Adipocyte (in vitro differentiated cells): ENCODE results near the gene PIH1D1.

Experiments used
- DNase-seq: peaks from one replicate; pipeline ENCODE4 v3.0.0-alpha.2; 2015; ENCODE audit warnings: low read depth
- H3K27me3 ChIP-seq: replicated peaks from 2 replicates; pipeline ENCODE4 v1.7.0; 2013; ENCODE audit warnings: mild to moderate bottlenecking, low read length, moderate library complexity; ENCODE audit not compliant: control insufficient read depth, insufficient read depth
- H3K36me3 ChIP-seq: 2 replicates; pipeline ENCODE4 v1.7.0; 2013; ENCODE audit warnings: low read length, mild to moderate bottlenecking, moderate library complexity; ENCODE audit not compliant: control insufficient read depth, insufficient read depth, severe bottlenecking
- H3K4me1 ChIP-seq: 2 replicates; pipeline ENCODE4 v1.7.0; 2013; ENCODE audit warnings: mild to moderate bottlenecking, low read length, moderate library complexity; ENCODE audit not compliant: control insufficient read depth, insufficient read depth
- H3K4me3 ChIP-seq: 2 replicates; pipeline ENCODE4 v1.7.0; 2013; ENCODE audit warnings: mild to moderate bottlenecking, low read length, moderate library complexity
- H3K9ac ChIP-seq: 2 replicates; pipeline ENCODE4 v1.7.0; 2013; ENCODE audit warnings: mild to moderate bottlenecking, low read length, moderate library complexity
- H3K9me3 ChIP-seq: 2 replicates; pipeline ENCODE4 v1.7.0; 2013; ENCODE audit warnings: mild to moderate bottlenecking, low read length, moderate library complexity; ENCODE audit not compliant: control insufficient read depth

PIH1D1 gene

GRCh38 chr19:49411681-49412326, 39.8 kb downstream of the PIH1D1 start:
- Histone ChIP-seq H3K27me3 (peaks cover 36% of the 10 kb centered on the region), H3K4me1 (peaks cover 5% of the 10 kb centered on the region), H3K4me3 (no peak overlapping the region), H3K36me3 (no peaks in the 10 kb centered on the region), H3K9ac (no peak overlapping the region), H3K9me3 (no peaks in the 10 kb centered on the region)
- DNase-seq = no peak

GRCh38 chr19:49409441-49410029, 42.1 kb downstream of the PIH1D1 start:
- Histone ChIP-seq H3K4me1 (no peaks in the 10 kb centered on the region), H3K4me3 (no peak overlapping the region), H3K27me3 (peaks cover 21% of the 10 kb centered on the region), H3K9me3 (no peaks in the 10 kb centered on the region), H3K36me3 (no peaks in the 10 kb centered on the region), H3K9ac (no peak overlapping the region)
- no peak for DNase-seq

DNA sequence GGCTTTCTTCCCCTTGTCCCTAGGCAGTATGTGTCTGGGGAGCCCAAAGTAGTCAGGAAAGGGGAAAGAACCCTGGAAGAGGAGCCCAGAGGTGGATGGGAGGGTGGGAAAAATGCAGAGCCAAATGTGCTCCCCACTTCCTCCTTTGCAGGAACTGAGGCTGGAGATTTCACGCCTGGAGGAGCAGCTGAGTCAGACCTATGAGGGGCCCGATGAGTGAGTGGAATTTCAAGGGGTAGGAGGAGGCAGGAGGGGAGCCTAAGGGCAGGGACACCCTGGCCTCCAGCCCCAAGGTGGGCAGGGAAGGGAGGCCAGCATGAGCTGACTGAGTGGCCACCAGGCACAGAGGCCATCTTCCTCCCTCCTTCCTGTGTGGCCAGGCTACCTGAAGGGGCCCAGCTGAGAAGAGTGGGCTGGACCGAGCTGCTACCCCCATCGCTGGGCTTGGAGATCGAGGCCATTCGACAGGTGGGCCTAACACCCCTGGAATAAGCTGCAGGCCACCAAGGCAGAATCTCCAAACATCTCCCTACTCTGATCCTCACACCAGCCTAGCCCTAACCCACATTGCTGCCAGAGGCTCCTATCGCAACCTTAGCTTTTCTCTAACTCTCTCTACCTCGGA, 42.7 kb downstream of the PIH1D1 start:
- H3K4me3 ChIP-seq = no peak overlapping the region
- peaks cover 23% of the 10 kb centered on the region for H3K27me3 ChIP-seq
- no peak overlapping the region for H3K9ac ChIP-seq
- H3K4me1 ChIP-seq = no peaks in the 10 kb centered on the region
- H3K9me3 ChIP-seq = no peaks in the 10 kb centered on the region
- no peaks in the 10 kb centered on the region for H3K36me3 ChIP-seq
- no peak for DNase-seq

GRCh38 chr19:49407482-49408015, 44.1 kb downstream of the PIH1D1 start:
- Histone ChIP-seq H3K4me3 (no peak overlapping the region), H3K27me3 (peaks cover 19% of the 10 kb centered on the region), H3K4me1 (no peaks in the 10 kb centered on the region), H3K9ac (no peak overlapping the region), H3K36me3 (no peaks in the 10 kb centered on the region), H3K9me3 (no peaks in the 10 kb centered on the region)
- DNase-seq = no peak

GRCh38 chr19:49407079-49407478, 44.5 kb downstream of the PIH1D1 start:
- Histone ChIP-seq H3K27me3 (peaks cover 18% of the 10 kb centered on the region), H3K4me3 (no peak overlapping the region), H3K9ac (no peak overlapping the region), H3K4me1 (no peaks in the 10 kb centered on the region), H3K36me3 (no peaks in the 10 kb centered on the region), H3K9me3 (no peaks in the 10 kb centered on the region)
- no peak for DNase-seq

- H3K9ac ChIP-seq = no peak overlapping the region
- no peaks in the 10 kb centered on the region for H3K36me3 ChIP-seq
- no peak for DNase-seq
These were observed 48.0 kb downstream of the PIH1D1 start for GRCh38 chr19:49403404-49404187.

GRCh38 chr19:49400029-49400428, 51.6 kb downstream of the PIH1D1 start:
- Histone ChIP-seq H3K36me3 (no peaks in the 10 kb centered on the region), H3K4me3 (no peak overlapping the region), H3K9ac (no peak overlapping the region), H3K4me1 (no peaks in the 10 kb centered on the region), H3K27me3 (peaks cover 49% of the 10 kb centered on the region), H3K9me3 (no peaks in the 10 kb centered on the region)
- DNase-seq = no peak

More at GRCh38 chr19:49403404-49404187, 48.0 kb downstream of the PIH1D1 start:
- no peaks in the 10 kb centered on the region for H3K4me1 ChIP-seq
- H3K4me3 ChIP-seq = no peak overlapping the region
- H3K9me3 ChIP-seq = no peaks in the 10 kb centered on the region
- peaks cover 32% of the 10 kb centered on the region for H3K27me3 ChIP-seq

- no peaks in the 10 kb centered on the region for H3K9me3 ChIP-seq
- no peaks in the 10 kb centered on the region for H3K36me3 ChIP-seq
- peaks cover 57% of the 10 kb centered on the region for H3K27me3 ChIP-seq
- H3K4me3 ChIP-seq = no peak overlapping the region
- no peak overlapping the region for H3K9ac ChIP-seq
- no peaks in the 10 kb centered on the region for H3K4me1 ChIP-seq
- no peak for DNase-seq
These were observed 52.7 kb downstream of the PIH1D1 start for GRCh38 chr19:49398931-49399330.

DNA sequence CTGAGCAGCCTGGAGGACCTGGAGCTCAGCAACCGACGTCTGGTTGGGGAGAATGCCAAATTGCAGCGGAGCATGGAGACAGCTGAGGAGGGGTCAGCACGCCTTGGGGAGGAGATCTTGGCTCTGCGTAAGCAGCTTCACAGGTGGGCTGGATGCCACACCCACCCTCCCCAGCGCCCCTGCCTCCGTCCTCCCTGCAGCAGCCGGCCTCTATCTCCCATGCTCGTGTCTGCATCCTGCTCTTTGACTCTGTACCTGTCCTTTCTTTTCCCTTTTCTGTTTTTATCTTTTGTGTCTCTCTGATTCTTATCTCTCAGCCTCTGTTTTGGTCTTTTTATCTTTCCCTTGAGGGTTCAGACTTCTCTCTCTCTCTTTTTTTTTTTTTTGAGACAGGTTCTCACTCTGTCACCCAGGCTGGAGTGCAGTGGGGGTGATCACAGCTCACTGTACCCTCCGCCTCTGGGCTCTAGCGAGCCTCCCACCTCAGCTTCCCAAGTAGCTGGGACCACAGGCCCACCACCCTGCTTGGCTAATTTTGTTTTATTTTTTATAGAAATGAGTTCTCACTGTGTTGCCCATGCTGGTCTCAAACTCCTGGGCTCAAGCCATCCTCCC, 53.5 kb downstream of the PIH1D1 start:
- no peak for DNase-seq
- Histone ChIP-seq H3K9ac (no peak overlapping the region), H3K36me3 (no peaks in the 10 kb centered on the region), H3K9me3 (no peaks in the 10 kb centered on the region), H3K4me3 (no peak overlapping the region), H3K27me3 (peaks cover 57% of the 10 kb centered on the region), H3K4me1 (no peaks in the 10 kb centered on the region)

DNA sequence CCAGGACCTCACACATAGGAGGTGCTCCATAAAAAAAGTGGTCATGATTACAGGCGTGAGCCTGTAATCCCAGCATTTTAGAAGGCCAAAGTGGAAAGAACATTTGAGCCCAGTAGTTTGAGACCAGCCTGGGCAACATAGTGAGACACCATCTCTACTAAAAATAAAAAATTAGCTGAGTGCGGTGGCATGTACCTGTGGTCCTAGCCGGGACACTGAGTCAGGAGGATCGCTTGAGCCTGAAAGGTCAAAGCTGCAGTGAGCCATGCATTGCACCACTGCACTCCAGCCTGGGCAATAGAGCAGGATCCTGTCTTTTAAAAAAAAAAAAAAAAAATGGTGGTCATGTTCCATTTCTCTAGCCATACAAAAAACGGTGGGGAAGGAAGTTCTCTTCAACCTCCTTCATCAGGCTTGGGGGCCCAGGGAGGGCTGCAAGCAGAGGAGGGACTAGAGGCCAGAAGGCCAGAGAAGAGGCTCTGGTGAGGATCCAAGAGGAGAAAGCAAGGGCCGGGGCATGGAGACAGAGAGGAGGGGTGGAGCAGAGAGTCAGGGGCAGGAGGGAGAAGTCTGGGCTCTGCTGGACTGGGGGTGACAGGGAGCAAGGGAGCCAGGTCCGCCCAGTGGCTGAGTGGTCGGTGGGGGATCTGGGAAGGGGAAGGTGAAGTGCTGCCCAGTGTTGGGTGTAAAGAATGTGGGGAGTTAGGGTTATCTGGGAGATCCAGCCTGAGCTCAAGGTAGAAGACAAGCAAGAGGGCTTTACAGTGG, 54.7 kb downstream of the PIH1D1 start:
- Histone ChIP-seq H3K9ac (no peak overlapping the region), H3K4me3 (no peak overlapping the region), H3K9me3 (no peaks in the 10 kb centered on the region), H3K36me3 (no peaks in the 10 kb centered on the region), H3K4me1 (no peaks in the 10 kb centered on the region), H3K27me3 (peaks cover 66% of the 10 kb centered on the region)
- no peak for DNase-seq
